HG03196 (cell line): ENCODE data around the gene MZT1.

Source experiments
- ATAC-seq: cut with Tn5 transposase; IDR thresholded peaks from one replicate; pipeline ENCODE4 v1.9.1; 2021; ENCODE audit not compliant: unreplicated experiment

MZT1 gene

GRCh38 chr13:72686766-72687165, 40.7 kb downstream of the MZT1 start:
- no peak for ATAC-seq

DNA sequence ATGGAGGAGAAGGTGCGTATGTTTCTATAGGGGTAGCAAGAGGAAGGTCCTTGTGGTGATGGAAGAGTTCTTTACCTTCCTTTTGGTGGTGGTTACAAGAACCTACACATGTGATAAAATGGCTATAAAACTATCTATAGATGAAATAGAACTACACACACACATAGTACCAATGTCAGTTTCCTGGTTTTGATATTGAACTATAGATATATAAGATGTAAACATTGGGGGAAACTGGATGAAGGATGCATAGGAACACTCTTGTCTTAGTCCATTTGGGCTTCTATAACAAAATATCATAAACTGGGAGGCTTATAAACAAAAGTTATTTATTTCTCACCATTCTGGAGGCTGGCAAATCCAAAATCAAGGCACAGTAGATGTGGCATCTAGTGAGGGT, 47.1 kb downstream of the MZT1 start:
- no peak for ATAC-seq

DNA sequence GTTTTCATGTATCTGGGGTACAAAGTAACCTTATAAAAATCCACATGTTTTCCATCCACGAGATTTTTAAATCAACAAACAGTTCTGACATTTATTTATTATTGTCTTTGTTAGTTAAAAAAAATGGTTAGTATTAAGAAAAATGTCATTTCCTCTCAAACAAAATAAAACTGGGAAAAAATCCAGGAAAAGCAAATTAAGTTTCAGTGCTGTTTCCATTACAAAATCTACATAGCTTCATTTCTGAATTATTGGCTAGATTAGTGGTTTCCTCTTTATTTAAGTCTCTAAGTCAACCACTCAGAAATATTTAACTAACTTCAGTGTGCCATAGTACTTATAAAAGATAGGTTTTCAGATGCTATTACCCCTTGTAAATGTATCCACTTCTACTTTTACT, 49.1 kb downstream of the MZT1 start:
- ATAC-seq, result no peak

DNA sequence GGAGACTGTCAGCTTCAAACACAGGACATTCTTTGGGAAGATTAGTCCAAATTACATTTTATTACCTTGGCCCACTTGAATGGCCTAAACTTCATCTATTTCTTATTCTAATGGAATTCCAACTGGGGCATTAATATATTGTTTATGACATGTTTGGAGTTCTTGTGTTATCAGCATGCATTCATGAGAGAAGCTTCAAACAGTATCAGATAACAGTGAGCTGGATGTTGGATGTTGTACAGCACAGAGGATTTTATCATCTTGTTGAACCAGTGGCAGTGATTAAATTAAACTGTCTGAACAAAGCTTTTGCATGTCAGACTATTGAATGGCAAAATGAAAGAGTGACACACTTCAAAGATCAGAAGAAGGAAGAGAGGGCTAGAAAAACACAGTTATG, 50.0 kb downstream of the MZT1 start:
- ATAC-seq, result no peak

GRCh38 chr13:72666391-72666790, 61.0 kb downstream of the MZT1 start:
- ATAC-seq, result no peak

DNA sequence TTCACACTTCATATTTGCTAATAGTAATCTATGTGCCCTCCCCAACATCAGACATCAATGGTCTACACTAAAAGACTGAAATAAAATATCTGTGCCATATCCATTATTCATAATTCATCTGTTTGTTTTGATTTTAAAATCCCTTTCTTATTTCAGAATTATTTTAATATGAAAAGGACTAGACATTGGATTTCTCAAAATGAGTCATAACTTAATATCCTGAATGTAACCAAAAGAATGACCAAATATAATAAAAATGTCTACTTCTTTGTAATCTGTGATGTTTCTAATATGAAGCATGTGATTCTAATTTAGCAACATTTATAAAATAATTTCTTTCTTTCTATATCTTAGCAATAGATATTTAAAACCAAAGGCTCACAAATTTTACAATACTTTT, 64.9 kb downstream of the MZT1 start:
- ATAC-seq, result no peak
